ENCODE results near the gene SSBP2.
A peak's percentile ranks its signal among the peaks of the same experiment; 100 is the strongest.

Gene SSBP2

DNA sequence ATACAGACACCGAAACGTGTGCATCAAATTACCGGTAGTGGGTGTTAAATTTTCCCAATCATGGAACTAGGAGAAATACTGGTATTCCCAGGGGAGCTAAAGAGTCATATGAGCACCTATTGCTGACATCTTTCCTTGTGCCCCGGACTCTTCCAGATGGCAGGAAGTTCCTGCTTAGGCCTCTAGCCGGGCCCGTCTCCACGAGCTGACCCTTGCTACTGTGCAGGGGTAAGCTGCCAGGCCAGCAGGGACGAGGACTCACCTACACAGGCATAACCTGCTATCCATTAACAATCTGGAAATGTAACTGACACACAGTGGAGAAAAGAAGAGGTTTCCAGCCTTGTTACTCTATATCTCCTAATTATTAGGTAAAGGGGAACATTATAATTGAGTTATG lies 16.2 kb upstream of the SSBP2 start:
- DNase-seq (ENCODE audit: low spot score): no peak

DNA sequence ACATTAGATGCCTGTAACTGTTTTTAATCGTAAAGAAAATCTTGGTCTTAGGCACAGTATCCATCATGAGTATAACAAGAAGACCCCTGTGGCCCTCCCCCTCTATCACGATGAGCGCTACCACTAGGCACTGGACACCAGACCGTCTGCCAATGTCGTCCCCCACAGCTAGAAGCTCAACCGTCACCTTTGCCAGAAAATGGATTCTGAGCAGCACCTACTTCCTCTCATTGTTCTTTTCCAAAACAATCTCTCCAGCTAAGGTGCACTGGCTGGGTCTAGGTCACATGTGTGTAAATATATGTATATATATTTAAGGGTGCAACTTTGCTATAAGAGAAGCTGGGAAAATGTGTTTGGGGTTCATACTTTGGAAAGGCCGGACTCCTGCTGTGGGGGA lies 15.7 kb upstream of the SSBP2 start:
- DNase-seq (ENCODE audit: low spot score): no peak

DNA sequence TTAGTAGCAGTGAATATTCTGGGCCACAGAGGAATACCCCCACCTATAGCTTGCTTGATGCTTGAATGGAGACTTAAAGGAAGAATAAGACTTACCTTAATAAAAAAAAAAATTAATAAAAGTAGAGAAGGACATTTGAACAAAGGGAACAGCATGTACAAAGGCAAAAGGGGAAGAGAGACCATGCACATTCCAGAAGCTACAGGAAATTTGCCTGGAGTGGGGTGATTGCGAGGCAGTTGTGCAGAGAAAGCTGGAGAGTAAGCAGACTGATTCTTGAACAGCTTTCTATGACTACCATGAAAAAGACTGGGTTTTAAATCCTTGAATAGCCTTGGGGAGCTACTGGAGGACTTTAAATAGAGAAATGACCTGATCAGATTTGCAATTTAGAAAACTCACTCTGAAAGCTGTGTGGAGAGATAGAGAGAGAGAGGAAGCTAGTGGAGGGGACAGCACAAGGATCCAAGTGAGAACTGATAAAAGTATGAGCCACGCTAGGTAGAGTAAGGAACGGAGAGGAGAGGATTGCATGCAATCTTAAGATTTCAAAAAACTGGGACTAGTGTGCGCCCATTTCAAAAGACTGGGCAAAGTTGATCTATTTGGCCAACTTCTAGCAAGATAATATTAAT lies 12.5 kb upstream of the SSBP2 start:
- peak; percentile 65 for DNase-seq (ENCODE audit: low spot score)

DNA sequence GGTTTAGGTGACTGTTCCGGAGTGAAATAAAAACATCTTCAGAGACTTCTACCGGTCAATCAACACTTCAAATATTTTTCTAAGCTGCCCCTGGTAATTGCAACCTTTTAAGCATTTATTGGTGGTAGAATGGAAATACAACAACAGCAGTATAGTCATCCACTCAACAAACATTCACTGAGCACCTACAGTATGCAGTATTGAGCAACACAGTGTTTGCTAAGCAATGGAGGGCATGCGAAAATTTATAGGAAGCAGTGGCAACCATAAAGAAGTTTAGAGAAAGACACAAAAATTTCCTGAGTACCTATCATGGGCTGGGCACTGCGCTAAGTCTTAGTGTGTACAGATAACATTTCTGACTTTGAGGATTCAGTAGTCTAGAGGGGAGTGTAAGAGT lies 12.0 kb upstream of the SSBP2 start:
- no peak for DNase-seq (ENCODE audit: low spot score)

DNA sequence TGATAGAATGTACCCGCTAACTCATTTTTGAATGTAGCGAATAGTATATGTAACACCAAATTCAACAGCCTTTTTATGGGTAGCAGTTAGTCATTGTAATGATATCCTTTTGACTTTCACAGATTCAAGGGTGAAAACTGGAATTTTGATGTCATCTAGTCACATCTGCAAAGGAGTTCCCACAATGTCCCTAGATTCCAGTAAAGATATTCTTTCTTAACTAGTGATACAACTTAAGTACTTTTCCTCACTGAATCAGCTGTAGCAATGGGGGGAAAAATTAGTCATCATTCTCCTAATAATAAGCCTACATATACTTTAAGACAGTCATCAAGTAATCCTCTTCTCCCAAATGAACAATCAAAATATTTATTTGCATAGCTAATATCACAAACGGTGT lies 11.5 kb upstream of the SSBP2 start:
- DNase-seq (ENCODE audit: low spot score): no peak

DNA sequence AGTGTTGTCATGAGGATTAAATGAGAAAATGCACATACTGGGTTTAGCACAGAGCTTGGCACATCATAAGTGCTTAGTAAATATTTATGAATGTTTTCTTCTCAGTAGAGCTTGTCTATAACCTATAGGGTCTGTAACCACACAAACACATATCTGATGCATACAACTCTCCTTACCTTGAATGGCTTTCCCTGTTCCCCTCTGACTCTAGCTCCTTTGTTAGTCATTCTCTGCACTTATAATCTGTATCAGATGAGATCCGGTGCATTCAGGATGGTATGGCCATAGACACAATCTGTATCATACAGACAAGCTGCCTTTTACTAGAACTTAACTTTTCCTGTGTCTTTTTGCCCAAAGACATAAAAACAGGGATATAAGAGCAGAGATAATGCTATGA lies 11.1 kb upstream of the SSBP2 start:
- no peak for DNase-seq (ENCODE audit: low spot score)

DNA sequence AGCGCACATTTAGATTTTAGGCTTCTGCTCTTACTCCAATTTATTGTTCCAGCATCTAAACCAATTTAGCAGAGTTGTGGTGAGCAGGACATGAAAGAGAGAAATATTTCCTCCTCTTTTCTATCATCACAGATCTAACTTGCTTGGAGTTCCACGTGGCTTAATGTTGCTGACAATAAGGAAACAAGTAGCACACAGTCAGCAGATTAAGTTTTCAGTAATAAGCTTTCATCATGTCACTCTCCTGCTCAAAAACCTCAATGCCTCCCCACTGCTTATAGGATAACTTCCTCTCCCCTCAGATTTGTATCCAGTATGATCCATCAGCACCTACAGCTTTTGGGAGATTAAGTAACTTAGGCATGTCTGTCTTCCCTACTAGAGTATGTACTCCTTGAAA lies 10.4 kb upstream of the SSBP2 start:
- peak; percentile 50 for DNase-seq (ENCODE audit: low spot score)

DNA sequence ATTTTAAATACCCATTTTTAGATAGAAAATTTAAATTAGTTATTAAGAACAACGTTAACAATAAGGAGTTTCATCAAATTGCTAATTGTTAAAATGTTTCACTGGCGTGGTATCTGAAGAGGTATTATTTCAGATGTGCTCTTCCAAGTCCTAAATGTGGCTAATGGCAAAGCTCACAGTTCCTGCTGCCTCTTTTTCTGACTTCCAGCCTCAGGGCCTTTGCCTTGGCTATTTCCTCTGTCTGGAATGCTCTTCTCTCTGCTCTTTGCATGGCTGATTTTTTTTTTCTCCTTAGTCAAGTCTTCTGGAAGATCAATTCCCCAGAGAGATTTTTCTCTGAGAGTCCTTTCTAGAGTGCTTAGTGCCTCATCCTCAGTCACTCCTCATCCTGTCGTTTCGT lies 9.6 kb upstream of the SSBP2 start:
- DNase-seq (ENCODE audit: low spot score): no peak

DNA sequence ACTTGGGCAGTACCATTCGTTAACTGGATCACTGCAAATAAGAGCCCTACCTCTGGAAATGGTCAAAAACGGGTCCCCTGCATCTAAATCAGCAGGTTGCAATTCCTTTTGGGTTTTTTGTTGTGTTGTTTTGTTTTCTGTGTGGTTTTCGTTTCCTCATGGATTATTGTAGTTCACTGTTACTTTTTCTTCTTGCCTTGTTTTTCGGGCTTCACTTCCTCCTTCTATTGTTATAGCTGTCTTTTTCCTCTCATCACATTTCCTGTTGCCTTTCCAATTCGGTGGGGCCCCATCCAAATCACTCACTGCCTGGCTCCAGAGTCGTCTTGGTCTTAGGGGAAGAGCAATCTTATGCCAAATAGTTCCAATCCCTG lies 8.7 kb upstream of the SSBP2 start:
- peak; percentile 74 for DNase-seq (ENCODE audit: low spot score)

DNA sequence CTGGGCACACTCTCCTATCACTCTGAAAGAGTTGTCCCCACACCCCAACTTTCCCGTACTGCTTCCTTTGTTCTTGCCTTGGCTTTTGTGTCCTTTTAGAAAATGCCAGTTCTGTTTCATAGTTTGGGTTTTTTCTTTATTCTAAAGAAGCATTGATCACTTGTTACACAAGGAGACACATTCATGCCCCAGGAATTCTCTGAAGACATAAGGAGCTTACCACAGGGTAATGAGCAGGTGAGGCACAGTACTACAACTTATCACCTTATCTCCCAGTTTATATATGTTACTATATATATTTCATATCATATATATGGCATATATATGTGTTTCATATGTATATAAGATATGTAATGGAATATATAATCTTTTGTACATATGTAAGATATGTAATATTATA lies 6.5 kb upstream of the SSBP2 start:
- DNase-seq (ENCODE audit: low spot score): no peak

DNA sequence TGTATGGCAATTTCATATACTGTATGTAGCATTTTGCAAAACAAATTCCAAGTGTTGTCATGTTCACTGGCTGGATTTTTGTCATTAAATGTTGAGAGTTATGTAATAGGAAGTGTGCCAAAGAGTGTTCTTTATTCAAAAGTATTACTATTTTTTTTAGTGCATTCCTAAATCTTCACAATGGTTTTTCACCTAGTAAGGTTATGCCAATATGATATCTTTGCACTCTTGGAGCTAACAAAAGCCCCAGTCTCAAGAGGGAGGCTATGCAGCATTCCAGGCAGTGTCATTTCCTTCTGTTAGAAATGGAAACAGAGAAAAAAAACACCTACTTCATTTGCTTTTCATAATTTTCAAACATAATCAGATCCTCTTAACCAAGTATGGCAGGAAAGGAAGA lies 5.1 kb upstream of the SSBP2 start:
- DNase-seq (ENCODE audit: low spot score): no peak

DNA sequence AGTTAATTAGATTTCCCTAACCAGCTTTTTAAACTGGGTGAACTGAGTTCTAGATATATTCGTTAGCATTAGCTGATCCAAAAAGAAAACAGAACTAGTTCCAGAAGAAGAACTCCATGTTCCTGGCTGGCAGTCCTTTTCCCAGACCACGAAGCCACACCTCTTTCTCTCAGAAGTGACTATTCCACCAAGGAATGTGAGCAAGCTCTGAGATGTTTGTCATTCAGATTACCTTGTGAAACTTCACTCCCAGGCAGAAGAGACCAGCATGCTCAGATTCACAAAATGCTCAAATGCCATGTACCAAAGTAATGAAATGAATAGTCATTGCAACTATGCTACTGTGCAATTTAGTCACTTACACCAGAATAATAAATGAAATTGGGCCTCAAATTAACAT lies 4.4 kb upstream of the SSBP2 start:
- no peak for DNase-seq (ENCODE audit: low spot score)

DNA sequence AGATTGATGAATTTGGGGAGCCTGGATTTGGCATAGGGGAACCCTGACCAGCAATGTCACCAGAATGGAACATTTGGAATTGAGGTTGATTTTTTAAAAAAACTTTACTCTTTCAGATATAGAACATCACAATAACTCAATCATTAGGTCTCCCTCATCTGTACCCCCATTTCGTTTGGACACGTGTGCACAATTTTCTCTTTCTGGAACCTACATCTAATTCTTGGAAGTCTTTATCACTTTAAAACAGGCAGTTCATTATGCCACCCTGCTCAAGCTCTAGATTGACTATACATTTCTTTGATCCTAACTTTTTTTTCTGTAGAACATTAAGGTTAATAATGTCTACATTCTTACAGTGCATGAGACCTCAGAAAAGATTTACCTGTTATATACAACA lies 3.7 kb upstream of the SSBP2 start:
- no peak for DNase-seq (ENCODE audit: low spot score)

DNA sequence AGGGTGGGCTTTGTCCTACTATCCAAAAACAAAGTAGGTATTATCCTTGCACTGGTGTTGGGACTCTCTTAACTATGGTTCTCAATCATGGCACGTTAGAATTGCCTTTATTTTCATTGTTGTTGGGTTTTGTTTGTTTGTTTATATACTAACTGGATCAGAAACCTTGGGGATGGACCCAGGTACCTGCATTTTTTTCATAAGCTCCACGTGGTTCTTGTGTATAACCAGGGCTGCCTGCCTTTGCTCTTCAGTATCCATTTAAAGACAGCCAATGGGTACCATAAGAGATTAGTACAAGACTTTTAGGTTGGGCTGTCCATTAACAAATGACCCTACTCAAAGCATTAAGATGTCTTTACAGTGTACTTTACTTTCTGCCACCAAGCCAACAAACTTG lies 2.5 kb upstream of the SSBP2 start:
- no peak for DNase-seq (ENCODE audit: low spot score)

DNA sequence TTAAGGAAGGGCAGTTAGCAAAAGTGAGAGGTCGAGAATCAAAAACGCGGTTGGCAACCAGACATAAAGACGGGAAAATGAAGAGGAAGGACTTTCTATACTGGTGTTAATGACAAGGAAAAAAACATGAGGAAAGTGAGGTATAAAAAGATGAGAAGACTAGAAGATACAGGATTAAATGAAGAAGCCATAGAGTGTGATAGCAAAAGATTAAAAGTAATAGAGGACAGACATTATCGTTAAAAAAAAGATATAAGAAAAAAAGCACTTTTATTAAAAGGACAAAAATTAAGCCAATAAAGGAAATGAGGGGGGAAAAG lies 1.7 kb upstream of the SSBP2 start:
- DNase-seq (ENCODE audit: low spot score): no peak

DNA sequence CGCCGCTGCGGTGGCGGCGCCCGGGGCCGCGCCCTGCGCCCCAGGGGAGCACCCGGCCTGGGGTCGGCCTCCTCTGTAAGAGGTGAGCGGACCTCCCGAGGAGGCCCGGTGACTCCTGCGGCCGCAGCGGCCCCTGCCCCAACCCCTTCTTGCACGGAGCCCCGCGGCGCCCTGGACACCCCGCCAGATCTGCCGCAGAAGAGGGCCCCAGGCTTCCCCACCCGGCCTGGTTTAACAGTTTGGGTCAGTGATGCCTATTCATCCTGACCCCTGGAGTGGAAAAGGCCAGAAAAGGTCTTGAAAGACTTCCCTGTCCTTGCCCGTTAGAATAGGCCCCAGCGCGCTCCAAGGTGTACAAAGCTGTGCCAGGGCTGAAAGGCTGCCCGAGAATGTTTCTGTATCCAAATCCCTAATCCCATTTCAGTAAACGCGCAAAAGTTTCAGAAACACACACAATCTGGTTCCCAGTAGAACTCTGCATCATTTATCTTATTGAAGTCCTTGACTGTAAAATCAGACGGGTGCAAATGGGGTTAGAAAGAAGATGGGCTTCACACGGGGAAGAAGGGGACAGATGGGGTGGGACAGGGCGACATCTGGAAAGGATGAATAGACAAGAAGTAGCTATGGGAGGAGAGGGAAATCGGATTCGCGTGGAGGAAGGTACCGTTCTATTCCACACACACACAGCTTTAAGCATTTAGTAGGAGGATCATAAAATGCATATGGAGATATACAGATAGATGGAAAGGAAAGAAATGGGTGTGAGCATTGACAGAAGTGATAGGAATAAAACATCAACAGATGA lies 1.1 kb upstream of the SSBP2 start:
- peak; percentile 63 for DNase-seq (ENCODE audit: low spot score)

DNA sequence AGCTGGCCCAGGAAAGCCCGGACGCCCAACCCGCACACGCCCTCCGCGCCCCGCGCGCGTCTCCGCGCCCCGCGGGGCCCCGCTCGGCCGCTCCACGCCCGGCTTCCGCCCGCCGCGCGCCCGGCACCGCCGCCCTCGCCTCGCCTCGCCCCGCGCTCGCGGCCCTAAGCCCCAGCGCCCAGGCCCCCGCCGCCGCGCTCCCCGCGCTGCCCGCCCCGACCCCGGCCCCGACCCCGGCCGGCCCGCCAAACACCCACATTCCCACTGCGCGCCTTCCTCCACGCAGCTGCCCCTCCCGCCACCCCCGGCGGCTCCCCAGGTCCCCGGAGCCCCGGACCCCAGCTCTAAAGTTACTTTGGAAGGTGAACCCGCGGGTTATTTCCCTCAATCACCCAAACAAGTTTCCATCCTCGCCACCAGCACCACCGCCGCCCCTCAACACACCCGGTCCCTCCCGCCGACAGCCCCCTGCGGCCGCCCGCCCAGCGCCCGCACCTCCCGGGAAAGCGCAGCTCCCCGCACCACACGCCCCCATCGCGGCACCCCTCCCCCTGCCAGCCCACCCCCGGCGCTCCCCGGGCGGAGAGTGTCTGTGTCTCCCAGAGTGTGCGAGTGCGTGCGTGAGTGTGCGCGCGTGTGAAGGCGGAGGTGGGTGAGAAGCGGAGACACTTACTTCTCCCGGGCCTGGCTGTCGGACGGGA lies 439 bp downstream of the SSBP2 start:
- DNase-seq (ENCODE audit: low spot score): no peak

DNA sequence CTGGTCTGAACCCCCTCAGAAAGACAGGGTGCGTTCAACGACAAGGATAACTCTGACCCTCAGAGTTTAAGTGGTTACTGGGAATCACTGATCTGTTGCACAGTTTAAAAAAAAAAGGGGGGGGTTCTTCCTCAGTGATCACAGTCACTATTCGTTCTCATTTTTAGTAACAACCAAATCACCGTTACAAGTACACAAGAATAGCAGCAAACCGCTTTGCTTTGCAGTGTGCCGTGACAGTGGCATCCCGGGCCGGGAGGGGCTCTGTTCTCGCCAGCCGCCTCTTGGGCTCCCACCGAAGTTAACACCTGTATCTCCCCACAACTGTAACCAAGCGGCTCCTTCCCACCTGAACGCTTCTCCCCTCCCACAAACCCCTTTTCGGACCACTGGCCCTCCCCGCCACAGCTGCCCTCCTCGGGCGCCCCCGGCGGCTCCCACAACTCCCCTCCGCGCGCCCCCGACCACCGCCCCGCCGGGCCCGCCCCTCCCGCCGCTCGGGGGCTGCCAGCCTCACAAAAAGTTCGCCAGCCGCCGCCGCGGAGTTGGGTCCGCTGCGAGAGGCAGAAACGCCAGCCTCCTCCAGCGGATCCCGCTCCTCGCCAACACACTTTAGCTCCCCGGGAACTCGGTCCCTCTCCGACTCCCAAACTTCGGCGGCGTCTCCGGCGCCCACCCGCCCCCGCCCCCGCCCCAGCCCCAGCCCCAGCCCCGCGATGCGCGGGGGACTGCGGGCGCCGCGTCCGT lies 1.2 kb downstream of the SSBP2 start:
- peak; percentile 34 for DNase-seq (ENCODE audit: low spot score)

DNA sequence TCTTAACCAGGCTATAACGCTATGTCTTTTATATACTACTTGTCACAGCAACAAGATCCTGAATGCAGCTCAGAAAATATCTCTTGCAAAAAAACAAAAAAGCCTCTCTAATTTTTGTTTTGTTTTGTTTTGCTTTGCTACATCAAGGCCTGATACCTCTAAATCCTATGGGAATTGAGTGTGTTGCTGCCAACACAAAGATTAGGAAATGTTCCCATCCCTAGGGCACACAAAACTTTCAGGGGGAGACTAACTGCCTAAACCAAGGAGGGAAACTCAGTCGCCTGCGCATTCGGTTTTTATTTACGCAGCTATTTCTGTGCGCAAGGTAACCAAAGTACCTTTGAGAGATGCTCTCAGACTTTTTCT lies 1.7 kb downstream of the SSBP2 start:
- DNase-seq (ENCODE audit: low spot score): peak; percentile 42

DNA sequence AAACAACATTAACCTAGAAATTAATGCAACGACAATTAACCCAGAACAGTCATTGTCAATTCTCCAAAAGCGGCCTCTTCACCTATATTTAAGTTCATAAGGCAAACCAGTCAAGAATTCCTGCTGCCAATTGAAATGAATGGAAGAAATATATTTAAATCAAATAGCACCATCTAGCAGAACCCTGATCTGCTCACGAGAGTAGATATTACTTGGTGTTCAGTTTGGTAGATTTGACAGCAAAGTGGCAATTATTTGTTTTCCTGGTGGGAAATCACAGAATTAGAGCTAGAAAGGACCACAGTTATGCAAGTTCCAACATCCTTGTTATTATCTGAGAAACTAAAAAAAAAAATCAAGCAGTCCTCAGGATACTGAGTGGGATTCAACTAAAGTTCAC lies 2.3 kb downstream of the SSBP2 start:
- DNase-seq (ENCODE audit: low spot score): peak; percentile 69

DNA sequence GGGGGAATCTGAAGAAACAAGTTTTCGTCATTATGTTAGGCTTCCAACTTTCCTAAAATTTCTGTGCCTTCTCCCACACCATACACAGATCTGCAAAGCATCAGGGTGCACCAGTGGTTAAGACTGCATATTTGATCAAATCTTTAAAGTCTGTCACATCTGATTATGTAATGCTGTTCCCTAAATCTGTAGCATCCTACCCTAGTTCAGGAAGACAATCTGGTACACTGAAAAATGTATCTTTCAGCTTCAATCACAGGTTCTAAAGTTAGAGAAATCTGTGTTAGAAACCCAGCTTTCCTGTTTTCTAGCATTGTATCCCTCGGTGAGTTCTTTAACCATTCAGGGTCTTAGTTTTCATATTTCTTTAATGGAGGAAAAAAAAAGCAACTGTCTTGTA lies 3.9 kb downstream of the SSBP2 start:
- DNase-seq (ENCODE audit: low spot score): no peak

DNA sequence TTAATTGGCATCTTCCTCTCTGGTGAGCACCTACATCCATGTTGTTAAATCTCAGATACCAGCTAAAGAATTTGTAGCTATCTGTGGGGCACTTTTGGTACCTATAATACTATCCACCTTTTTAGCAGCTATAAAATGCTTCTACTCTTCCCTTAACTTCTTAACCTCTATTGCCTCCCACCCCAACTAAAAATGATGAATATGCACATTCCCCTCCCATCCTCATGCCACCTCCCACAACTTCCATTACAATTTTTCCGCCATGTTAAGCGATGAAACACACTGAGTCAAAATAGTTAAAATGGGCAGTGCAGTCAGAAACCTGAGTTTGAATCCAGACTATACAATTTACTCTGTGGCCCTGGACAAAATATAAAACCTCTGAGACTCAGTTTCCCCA lies 10.1 kb downstream of the SSBP2 start:
- DNase-seq (ENCODE audit: low spot score): no peak

DNA sequence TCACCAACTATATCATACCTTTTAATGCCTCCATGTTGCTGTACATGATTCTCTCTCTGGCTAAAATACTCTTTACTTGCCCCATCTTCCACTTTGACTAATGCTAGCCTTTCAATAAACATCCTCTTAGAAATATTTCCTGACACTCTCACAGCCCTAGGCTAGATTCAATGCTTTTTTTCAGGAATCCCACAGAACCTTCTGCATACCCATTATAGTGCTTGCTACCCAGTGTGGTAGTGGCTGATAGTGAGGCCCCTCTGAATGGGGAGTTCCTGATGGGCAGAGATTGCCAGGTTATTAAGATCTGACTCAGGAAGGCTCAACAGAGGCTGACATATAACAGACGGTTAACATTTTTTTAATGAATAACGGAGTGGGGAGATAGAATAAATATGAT lies 11.6 kb downstream of the SSBP2 start:
- no peak for DNase-seq (ENCODE audit: low spot score)
